Astrocyte (in vitro differentiated cells and primary cell): ENCODE data around the gene RNF2. TPM values are rescaled to one million over a fixed set of nuclear protein-coding genes. Genes with fewer than 3 reads are reported as not detected.

Experiments used
- DNase-seq: peaks from one replicate; pipeline ENCODE4 v3.0.0-alpha.2; 2010; ENCODE audit warnings: low read depth
- FAIRE-seq: peaks from 2 replicates; lab custom pipeline; 2011; peaks lifted over from hg19 to GRCh38; lab: Jason Lieb, UNC
- H2AFZ ChIP-seq: 2 replicates; pipeline ENCODE4 v1.6.0; 2012; ENCODE audit warnings: low read depth, low read length, inconsistent platforms
- H3K27ac ChIP-seq: 2 replicates; pipeline ENCODE4 v1.5.1; 2011; ENCODE audit warnings: low read depth, low read length, inconsistent platforms
- H3K27me3 ChIP-seq: 2 replicates; pipeline ENCODE4 v1.6.0; 2011; ENCODE audit warnings: low read length, inconsistent platforms; ENCODE audit not compliant: insufficient read depth
- H3K36me3 ChIP-seq: 2 replicates; pipeline ENCODE4 v1.5.1; 2011; ENCODE audit warnings: low read length, inconsistent platforms; ENCODE audit not compliant: insufficient read depth
- H3K4me1 ChIP-seq: 2 replicates; pipeline ENCODE4 v1.5.1; 2011; ENCODE audit warnings: low read length, inconsistent platforms; ENCODE audit not compliant: insufficient read depth
- H3K4me2 ChIP-seq: 2 replicates; pipeline ENCODE4 v1.6.0; 2012; ENCODE audit warnings: low read length, inconsistent platforms
- H3K4me3 ChIP-seq: 2 replicates; pipeline ENCODE4 v1.5.1; 2011; ENCODE audit warnings: low read depth, mild to moderate bottlenecking, low read length, inconsistent platforms; ENCODE audit not compliant: insufficient read depth
- H3K79me2 ChIP-seq: 2 replicates; pipeline ENCODE4 v1.6.0; 2012; ENCODE audit warnings: mild to moderate bottlenecking, low read length, inconsistent platforms; ENCODE audit not compliant: insufficient read depth
- H3K9ac ChIP-seq: 2 replicates; pipeline ENCODE4 v1.6.0; 2012; ENCODE audit warnings: mild to moderate bottlenecking, low read length, inconsistent platforms
- H3K9me3 ChIP-seq: 2 replicates; pipeline ENCODE4 v1.5.1; 2012; ENCODE audit warnings: low read depth, mild to moderate bottlenecking, low read length, inconsistent platforms; ENCODE audit not compliant: insufficient read depth
- H4K20me1 ChIP-seq: 2 replicates; pipeline ENCODE4 v1.6.0; 2012; ENCODE audit warnings: low read length, inconsistent platforms; ENCODE audit not compliant: insufficient read depth
- H3K27ac Mint-ChIP-seq: one replicate; pipeline ENCODE4 v1.8.0; 2021; ENCODE audit warnings: mild to moderate bottlenecking, mixed read lengths; ENCODE audit not compliant: unreplicated experiment
- H3K27me3 Mint-ChIP-seq: one replicate; pipeline ENCODE4 v1.8.0; 2021; ENCODE audit warnings: low read depth, mixed read lengths; ENCODE audit not compliant: unreplicated experiment
- H3K36me3 Mint-ChIP-seq: one replicate; pipeline ENCODE4 v1.8.0; 2021; ENCODE audit warnings: low read depth, mixed read lengths; ENCODE audit not compliant: unreplicated experiment
- H3K4me1 Mint-ChIP-seq: one replicate; pipeline ENCODE4 v1.8.0; 2021; ENCODE audit warnings: low read depth, mixed read lengths; ENCODE audit not compliant: unreplicated experiment
- H3K4me3 Mint-ChIP-seq: one replicate; pipeline ENCODE4 v1.8.0; 2021; ENCODE audit warnings: mild to moderate bottlenecking, moderate library complexity, mixed read lengths; ENCODE audit not compliant: unreplicated experiment
- H3K9me3 Mint-ChIP-seq: one replicate; pipeline ENCODE4 v1.8.0; 2021; ENCODE audit warnings: mild to moderate bottlenecking, mixed read lengths; ENCODE audit not compliant: unreplicated experiment
- CTCF ChIP-seq: IDR thresholded peaks from 2 replicates; pipeline ENCODE4 v1.5.1; 2011; ENCODE audit warnings: low read depth, mild to moderate bottlenecking, inconsistent platforms, low read length, moderate library complexity; ENCODE audit not compliant: insufficient read depth
- EZH2 ChIP-seq: IDR thresholded peaks from 2 replicates; pipeline ENCODE4 v1.6.1; 2012; ENCODE audit warnings: mild to moderate bottlenecking, low read length, inconsistent platforms; ENCODE audit not compliant: insufficient read depth
- total RNA-seq: library from RNA; stranded (reverse); gene quantifications from 2 replicates; pipeline ENCODE4 v1.2.1, GENCODE V29; 2021

The RNF2 gene
- total RNA-seq, 1 donor from 2014 or later: 34.2 TPM

GRCh38 chr1:185044387-185044786 lies 971 bp upstream of the RNF2 start:
- Histone ChIP-seq H3K9ac (no peak overlapping the region), H2AFZ (peak overlapping the region; percentile 90), H3K9me3 (no peaks in the 10 kb centered on the region), H3K27ac (no peak overlapping the region), H3K79me2 (peaks cover 30% of the 10 kb centered on the region), H4K20me1 (peaks cover 35% of the 10 kb centered on the region), H3K4me2 (no peak overlapping the region), H3K4me3 (no peak overlapping the region), H3K4me1 (peaks cover 6% of the 10 kb centered on the region), H3K36me3 (no peaks in the 10 kb centered on the region), H3K27me3 (no peaks in the 10 kb centered on the region)
- H3K9me3 Mint-ChIP-seq: peaks cover 4% of the 10 kb centered on the region
- TF ChIP-seq EZH2 (no peak), CTCF (no peak)
- peak overlapping the region; percentile 89 for H3K4me3 Mint-ChIP-seq
- H3K27me3 Mint-ChIP-seq: no peaks in the 10 kb centered on the region
- H3K27ac Mint-ChIP-seq: no peak overlapping the region
- peaks cover 1% of the 10 kb centered on the region for H3K36me3 Mint-ChIP-seq
- peaks cover 16% of the 10 kb centered on the region for H3K4me1 Mint-ChIP-seq
- no peak for FAIRE-seq
- no peak for DNase-seq

- H3K4me2 ChIP-seq: peak overlapping the region; percentile 90
- H4K20me1 ChIP-seq: peaks cover 49% of the 10 kb centered on the region
- peak overlapping the region; percentile 49 for H3K27ac ChIP-seq
- H3K4me3 Mint-ChIP-seq: peak overlapping the region; percentile 96
- peak overlapping the region; percentile 79 for H3K27ac Mint-ChIP-seq
- TF ChIP-seq EZH2 (no peak), CTCF (no peak)
- H3K36me3 ChIP-seq: no peaks in the 10 kb centered on the region
- no peaks in the 10 kb centered on the region for H3K27me3 ChIP-seq
- peaks cover 1% of the 10 kb centered on the region for H3K36me3 Mint-ChIP-seq
- H3K4me1 Mint-ChIP-seq: peaks cover 22% of the 10 kb centered on the region
- H3K4me3 ChIP-seq: peak overlapping the region; percentile 85
- H3K27me3 Mint-ChIP-seq: no peaks in the 10 kb centered on the region
- peaks cover 46% of the 10 kb centered on the region for H3K79me2 ChIP-seq
- peak; percentile 21 for DNase-seq
- H3K4me1 ChIP-seq: peaks cover 6% of the 10 kb centered on the region
- H3K9me3 ChIP-seq: no peaks in the 10 kb centered on the region
- H2AFZ ChIP-seq: peak overlapping the region; percentile 90
- peak overlapping the region; percentile 90 for H3K9ac ChIP-seq
- H3K9me3 Mint-ChIP-seq: peaks cover 4% of the 10 kb centered on the region
- no peak for FAIRE-seq
These were observed 595 bp downstream of the RNF2 start for GRCh38 chr1:185045814-185046492.

GRCh38 chr1:185046668-185047067 lies 1.3 kb downstream of the RNF2 start:
- Histone ChIP-seq H3K27me3 (no peaks in the 10 kb centered on the region), H3K4me1 (peaks cover 6% of the 10 kb centered on the region), H2AFZ (no peak overlapping the region), H3K9ac (peak overlapping the region; percentile 90), H3K79me2 (peaks cover 52% of the 10 kb centered on the region), H3K4me3 (peak overlapping the region; percentile 85), H3K27ac (no peak overlapping the region), H3K4me2 (peak overlapping the region; percentile 90), H3K9me3 (no peaks in the 10 kb centered on the region), H4K20me1 (peaks cover 55% of the 10 kb centered on the region), H3K36me3 (no peaks in the 10 kb centered on the region)
- H3K36me3 Mint-ChIP-seq: peaks cover 1% of the 10 kb centered on the region
- no peak for TF ChIP-seq CTCF
- TF ChIP-seq EZH2: no peak
- peak overlapping the region; percentile 96 for H3K4me3 Mint-ChIP-seq
- H3K9me3 Mint-ChIP-seq: peaks cover 4% of the 10 kb centered on the region
- H3K27me3 Mint-ChIP-seq: no peaks in the 10 kb centered on the region
- peaks cover 26% of the 10 kb centered on the region for H3K4me1 Mint-ChIP-seq
- FAIRE-seq: no peak
- H3K27ac Mint-ChIP-seq: peak overlapping the region; percentile 79
- no peak for DNase-seq
